ENCODE results near the gene ADGRB3. TPM values are rescaled to one million over a fixed set of nuclear protein-coding genes. Genes with fewer than 3 reads are reported as not detected.

Gene ADGRB3
- total and polyA plus RNA-seq, 10 donors: 0.09 to 4.1 (median 1.1) TPM

DNA sequence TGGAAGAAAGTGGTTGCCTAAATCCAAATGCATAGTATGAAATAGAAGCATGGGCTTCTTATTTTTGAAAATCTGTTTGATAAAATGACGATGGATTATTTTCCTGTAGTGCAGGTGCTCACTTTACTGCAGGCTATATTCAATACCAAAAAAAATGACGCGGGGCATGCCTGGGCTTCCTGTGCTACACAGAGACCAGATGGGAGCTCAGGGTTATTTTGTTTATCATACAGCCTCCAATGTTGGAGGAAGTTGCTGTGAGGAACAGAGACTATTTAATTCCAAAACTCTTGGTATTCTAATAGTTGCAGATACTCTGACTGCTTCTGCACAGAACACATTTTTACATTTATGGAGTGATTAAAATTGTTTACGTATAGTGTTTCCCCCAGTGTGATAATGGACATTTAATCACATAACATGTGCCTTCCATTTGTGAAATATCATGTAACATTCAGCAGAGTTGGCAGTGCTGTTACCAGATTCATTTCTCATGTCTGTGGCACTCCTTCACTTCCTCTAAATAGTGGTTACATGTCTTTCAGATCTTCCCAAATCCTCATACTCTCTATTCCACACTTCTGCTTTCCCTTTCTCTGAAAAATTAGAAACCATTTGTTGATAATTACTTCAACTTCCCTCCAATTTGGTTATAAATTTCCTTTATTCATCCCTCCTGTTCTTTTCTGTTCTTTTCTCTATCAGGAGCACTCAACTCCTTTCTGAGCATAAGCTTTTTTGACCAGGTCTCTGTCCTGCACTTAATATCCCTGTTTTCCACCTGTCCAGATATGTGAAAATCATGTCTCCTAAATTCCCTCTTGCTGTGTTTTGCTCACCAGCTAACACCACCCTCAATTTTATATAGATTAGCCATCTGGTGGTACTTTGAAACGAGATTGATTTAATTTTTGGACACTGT lies 121.6 kb downstream of the ADGRB3 start:
- Histone ChIP-seq H3K27ac (no peak overlapping the region), H3K27me3 (replicated peaks in 1 of 7) (no peaks in the 10 kb centered on the region), H3K36me3 (no peaks in the 10 kb centered on the region), H3K4me3 (no peak overlapping the region), H3K9me3 (no peaks in the 10 kb centered on the region), H3K4me1 (peaks cover 0 to 10% (median 0%) of the 10 kb centered on the region in 6 donors)
- DNase-seq: no peak
- 25 to 40% (median 39%) methylated on average over 5 of the region's 5 CpGs for whole genome bisulfite sequencing, 5 donors
- intact Hi-C loops (cut with DNase I; ENCODE audit: low total_unique reads): no loop called here
- TF ChIP-seq POLR2AphosphoS5 (IDR thresholded peaks at IDR 0.05): no peak
- TF ChIP-seq, protein P1, sequence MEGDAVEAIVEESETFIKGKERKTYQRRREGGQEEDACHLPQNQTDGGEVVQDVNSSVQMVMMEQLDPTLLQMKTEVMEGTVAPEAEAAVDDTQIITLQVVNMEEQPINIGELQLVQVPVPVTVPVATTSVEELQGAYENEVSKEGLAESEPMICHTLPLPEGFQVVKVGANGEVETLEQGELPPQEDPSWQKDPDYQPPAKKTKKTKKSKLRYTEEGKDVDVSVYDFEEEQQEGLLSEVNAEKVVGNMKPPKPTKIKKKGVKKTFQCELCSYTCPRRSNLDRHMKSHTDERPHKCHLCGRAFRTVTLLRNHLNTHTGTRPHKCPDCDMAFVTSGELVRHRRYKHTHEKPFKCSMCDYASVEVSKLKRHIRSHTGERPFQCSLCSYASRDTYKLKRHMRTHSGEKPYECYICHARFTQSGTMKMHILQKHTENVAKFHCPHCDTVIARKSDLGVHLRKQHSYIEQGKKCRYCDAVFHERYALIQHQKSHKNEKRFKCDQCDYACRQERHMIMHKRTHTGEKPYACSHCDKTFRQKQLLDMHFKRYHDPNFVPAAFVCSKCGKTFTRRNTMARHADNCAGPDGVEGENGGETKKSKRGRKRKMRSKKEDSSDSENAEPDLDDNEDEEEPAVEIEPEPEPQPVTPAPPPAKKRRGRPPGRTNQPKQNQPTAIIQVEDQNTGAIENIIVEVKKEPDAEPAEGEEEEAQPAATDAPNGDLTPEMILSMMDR (IDR thresholded peaks at IDR 0.05 in 8 of 11, conservative IDR thresholded peaks at IDR 0.05 in 3 of 11): no peak
- no peak for TF ChIP-seq POLR2A (IDR thresholded peaks at IDR 0.05)

DNA sequence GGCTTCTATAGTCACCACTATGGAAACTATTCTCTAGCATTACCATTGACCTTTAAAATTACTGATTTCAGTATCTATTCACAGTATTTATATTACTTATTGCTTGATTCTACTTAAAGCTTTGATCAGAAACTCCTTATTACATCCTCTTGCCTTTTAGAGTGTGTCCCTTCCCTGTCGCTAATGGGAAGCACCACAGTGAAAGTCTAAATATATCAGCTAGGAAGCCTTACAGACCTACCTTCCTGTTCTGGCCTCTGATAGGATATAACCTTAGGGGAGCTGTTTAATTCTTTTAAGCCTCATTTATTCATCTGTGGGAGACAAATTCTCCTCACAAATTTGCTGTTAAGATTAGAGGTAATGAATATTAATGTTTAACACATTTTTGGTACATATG lies 122.7 kb downstream of the ADGRB3 start:
- Histone ChIP-seq H3K27me3 (replicated peaks in 1 of 7) (no peaks in the 10 kb centered on the region), H3K36me3 (no peaks in the 10 kb centered on the region), H3K4me3 (no peak overlapping the region), H3K4me1 (peaks cover 0 to 10% (median 0%) of the 10 kb centered on the region in 6 donors), H3K27ac (no peak overlapping the region), H3K9me3 (no peaks in the 10 kb centered on the region)
- TF ChIP-seq, protein P1 (IDR thresholded peaks at IDR 0.05 in 8 of 11, conservative IDR thresholded peaks at IDR 0.05 in 3 of 11): no peak
- no peak for TF ChIP-seq POLR2A (IDR thresholded peaks at IDR 0.05)
- no peak for TF ChIP-seq POLR2AphosphoS5 (IDR thresholded peaks at IDR 0.05)
- 36 to 49% (median 45%) methylated on average over 1 of the region's 1 CpG for WGBS, 5 donors
- intact Hi-C loops (cut with DNase I; ENCODE audit: low total_unique reads): no loop called here
- DNase-seq: no peak

DNA sequence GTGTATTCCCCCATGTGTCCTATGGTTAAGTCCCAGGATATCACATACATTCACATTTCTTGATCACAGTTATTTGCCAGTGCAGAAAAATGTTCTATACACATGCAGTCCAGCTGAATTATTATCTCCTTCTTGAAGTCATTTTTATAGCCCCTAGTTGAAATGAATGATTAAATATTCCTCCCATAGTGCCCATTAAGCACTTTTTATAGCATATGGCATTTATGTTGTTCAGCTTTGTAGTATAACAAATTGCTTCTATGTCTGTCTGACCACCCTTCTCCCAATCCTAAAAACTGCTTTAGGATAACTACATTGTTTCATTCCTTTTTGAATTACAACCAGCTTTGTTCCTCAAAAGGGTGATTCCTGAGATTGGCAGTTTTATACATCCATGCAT lies 123.5 kb downstream of the ADGRB3 start:
- H3K36me3 ChIP-seq: no peaks in the 10 kb centered on the region
- peaks cover 0 to 10% (median 0%) of the 10 kb centered on the region in 6 donors for H3K4me1 ChIP-seq
- H3K27ac ChIP-seq: no peak overlapping the region
- H3K9me3 ChIP-seq: no peaks in the 10 kb centered on the region
- no peak overlapping the region for H3K4me3 ChIP-seq
- no peak for DNase-seq
- no peaks in the 10 kb centered on the region for H3K27me3 ChIP-seq (replicated peaks in 1 of 7)
- intact Hi-C loops (cut with DNase I; ENCODE audit: low total_unique reads): no loop called here
- TF ChIP-seq, protein P1 (IDR thresholded peaks at IDR 0.05 in 8 of 11, conservative IDR thresholded peaks at IDR 0.05 in 3 of 11): no peak
- no peak for TF ChIP-seq POLR2AphosphoS5 (IDR thresholded peaks at IDR 0.05)
- no peak for TF ChIP-seq POLR2A (IDR thresholded peaks at IDR 0.05)

DNA sequence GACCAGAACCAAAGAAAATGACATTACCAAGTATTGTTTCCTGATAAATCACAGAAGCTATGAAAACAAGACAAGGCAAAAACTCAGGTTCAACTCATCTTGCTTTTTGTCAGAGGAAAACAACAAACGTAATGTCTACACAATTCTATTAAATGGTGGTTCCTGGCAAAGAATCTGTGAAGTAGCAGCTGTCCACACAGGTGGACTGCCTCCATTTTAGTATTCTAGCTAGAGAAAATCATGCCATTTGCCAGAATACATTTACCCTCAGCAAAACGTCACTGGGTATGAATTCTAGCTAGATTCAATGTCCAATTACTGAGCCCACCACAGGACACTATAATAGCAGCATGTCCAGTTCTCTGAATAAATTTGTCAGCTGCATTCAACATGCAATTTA lies 125.4 kb downstream of the ADGRB3 start:
- WGBS, 5 donors: 60 to 84% (median 71%) methylated on average over 2 of the region's 2 CpGs
- H3K4me1 ChIP-seq: peaks cover 0 to 10% (median 0%) of the 10 kb centered on the region in 6 donors
- TF ChIP-seq POLR2A (IDR thresholded peaks at IDR 0.05) (no peak), POLR2AphosphoS5 (IDR thresholded peaks at IDR 0.05) (no peak)
- TF ChIP-seq, protein P1 (IDR thresholded peaks at IDR 0.05 in 8 of 11, conservative IDR thresholded peaks at IDR 0.05 in 3 of 11): no peak

More for the DNA sequence above, 125.4 kb downstream of the ADGRB3 start:
- no peaks in the 10 kb centered on the region for H3K36me3 ChIP-seq
- intact Hi-C loops (cut with DNase I; ENCODE audit: low total_unique reads): no loop called here
- no peaks in the 10 kb centered on the region for H3K27me3 ChIP-seq (replicated peaks in 1 of 7)
- H3K27ac ChIP-seq: no peak overlapping the region
- DNase-seq: no peak
- no peaks in the 10 kb centered on the region for H3K9me3 ChIP-seq
- H3K4me3 ChIP-seq: no peak overlapping the region

Measured in spleen (tissue), 11 donors.